ENCODE results near the gene ELANE.
"Not testable (repeated sequence)": the region's sequence is repeated elsewhere in the genome, so short reads cannot be mapped to it uniquely, and the experiment has no call there.

The ELANE gene

DNA sequence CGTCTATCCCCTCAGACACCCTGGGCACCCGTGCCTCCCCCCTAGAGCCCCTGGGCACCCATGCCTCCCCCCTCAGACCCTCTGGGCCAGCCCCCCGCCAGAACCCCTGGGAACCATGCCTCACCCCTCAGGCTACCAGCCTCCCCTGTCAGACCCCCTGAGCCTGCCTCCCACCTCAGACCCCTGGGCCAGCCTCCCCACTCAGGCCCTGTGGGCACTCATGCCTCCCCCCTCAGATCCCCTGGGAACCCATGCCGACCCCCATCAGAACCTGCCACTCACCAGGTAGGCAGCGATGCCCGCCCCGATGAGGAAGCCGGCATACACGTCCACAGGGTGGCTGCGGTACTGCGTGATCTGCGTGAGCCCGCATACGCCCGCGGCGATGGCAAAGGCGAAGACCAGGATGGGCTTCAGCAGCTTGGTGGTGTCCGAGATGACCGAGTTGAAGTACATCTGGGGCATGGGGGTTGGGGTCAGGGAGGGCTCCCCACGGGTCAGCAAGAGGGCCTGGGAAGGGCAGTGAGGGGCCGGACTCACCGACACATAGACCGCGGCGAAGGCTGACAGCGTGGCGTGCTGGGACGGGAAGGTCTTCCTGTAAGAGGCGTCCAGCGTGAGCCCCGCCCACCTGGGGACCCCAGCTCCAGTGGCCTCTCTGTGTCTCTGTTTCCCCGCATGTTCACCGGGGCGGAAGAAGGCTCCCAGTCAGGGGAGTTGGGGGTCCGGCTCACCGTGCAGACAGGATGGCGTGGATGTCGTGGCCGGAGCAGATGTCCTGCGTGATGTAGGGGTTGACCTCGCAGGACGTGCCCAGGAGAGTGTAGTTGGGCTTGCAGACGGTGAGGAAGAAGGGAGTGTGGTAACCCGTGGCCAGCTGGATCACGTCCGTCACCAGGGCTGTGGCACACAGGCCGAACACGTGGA lies 37.7 kb upstream of the ELANE start:
- no peak for DNase-seq (ENCODE audit: low spot score)

DNA sequence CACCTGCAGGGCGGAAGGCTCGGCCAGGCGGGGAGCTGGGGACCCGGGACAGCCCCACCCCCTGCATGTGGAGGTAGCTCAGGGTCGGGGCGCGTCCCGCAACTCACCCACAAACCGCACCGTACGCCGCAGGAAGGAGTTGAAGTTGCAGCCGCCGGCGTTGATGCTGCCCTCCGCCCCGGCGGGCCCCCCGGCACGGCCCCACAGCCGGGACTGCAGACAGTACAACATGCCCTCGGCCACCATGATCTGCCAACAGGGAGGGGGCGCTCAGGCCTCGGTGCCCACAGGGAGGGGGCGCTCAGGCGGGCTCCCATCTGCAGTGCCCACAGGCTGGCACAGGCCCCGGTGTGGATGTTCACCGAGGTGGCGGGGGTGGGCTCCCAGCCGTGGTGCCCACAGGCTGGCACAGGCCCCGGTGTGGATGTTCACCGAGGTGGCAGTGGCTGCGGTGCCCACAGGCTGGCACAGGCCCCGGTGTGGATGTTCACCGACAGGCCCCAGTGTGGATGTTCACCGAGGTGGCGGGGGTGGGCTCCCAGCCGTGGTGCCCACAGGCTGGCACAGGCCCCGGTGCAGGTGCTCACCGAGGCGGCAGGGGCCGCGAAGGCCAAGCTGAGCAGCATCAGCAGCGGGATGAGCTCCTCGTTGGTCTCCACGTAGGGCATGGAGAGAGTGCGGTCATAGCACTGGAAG lies 36.9 kb upstream of the ELANE start:
- no peak for DNase-seq (ENCODE audit: low spot score)

DNA sequence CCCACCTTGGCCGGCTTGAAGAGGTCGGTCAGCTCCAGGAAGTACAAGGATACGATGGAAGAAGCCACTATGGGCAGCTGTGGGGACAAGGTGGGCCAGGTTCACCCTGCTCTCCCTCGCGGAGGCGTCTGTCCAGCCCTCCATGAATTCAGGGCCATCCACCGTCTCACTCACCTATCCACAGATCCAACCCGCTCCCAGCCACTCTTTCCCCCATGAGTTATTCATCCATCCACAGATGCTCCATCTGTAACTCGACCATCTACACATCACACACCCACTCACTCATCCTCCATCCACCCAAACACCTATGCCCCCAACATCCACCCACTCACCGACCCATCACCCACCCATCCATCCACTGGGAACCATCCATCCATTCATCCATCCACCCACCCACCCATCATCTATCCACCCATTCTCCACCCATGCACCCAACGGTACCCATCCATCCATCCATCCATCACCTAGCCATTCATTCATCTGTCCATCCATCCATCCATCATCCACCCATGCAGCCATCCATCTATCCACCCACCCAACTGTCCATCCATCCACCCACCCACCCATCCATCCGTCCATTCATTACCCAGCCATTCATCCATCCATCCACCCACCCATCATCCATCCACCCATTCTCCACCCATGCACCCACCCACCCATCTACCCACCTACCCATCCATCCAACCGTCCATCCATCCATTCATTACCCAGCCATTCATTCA lies 36.2 kb upstream of the ELANE start:
- no peak for DNase-seq (ENCODE audit: low spot score)

DNA sequence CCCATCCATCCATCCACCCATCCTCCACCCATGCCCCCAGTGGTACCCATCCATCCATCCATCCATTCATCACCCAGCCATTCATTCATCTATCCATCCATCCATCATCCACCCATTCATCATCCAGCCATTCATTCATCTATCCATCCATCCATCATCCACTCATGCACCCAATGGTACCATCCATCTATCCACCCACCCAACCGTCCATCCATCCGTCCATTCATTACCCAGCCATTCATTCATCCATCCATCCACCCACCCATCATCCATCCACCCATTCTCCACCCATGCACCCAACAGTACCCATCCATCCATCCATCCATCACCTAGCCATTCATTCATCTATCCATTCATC lies 35.6 kb upstream of the ELANE start:
- no peak for DNase-seq (ENCODE audit: low spot score)

GRCh38 chr19:820212-820611 lies 31.9 kb upstream of the ELANE start:
- DNase-seq (ENCODE audit: low spot score) = not testable (repeated sequence)

- no peak for DNase-seq (ENCODE audit: low spot score)
These were observed 30.8 kb upstream of the ELANE start for GRCh38 chr19:821231-821824.

GRCh38 chr19:821825-822503 lies 30.1 kb upstream of the ELANE start, which contains the start of gene PLPPR3:
TSS of gene PLPPR3 (minus strand) at chr19:821955. CDS start at chr19:821559, 396 bp downstream.
- DNase-seq (ENCODE audit: low spot score) = no peak

DNA sequence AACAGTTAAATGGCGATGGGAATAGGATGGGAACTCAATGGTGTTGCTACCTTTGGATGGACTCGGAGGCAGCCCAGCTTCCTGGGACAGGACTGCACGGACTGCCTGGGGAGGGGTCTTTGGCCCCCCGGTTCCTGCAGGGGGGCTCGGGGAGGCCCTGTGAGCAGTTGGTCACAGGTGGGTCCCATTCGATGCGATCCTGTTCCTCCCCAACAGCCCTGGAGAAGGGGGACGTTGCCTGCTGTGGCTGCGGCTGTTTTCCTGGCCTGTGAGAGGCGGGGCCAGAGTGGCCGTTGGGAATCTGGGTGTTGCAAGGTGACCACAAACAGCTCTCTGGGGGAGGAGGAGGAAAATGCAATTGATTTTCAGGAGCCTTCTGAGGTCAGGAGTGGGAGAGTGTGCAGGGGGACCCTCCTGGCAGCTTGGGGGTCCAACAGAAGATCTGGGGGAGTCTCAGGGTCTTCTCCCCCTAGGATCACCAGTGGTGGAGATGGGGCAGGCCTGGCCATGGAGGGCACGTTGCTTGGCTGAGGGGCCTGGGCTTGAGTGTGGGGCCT lies 28.5 kb upstream of the ELANE start:
- DNase-seq (ENCODE audit: low spot score) = no peak

DNA sequence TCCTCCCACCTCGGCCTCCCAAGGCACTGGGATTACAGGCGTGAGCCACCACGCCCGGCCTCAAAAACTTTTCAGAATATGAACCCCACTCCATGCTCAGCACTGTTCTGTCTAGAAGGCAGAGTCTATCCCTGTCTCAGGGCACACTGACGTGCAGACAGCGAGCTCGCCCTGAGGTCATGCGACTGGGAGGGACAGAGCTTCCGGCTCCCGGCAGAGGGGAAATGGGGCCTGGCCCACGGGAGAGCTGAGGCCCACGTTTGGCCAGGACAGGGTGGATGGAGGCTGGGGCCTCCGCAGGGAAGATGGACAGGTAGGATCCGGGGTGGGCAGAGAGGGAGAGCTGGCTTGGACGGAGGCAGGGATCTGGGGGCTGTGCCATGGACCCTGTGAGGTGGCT lies 27.2 kb upstream of the ELANE start:
- no peak for DNase-seq (ENCODE audit: low spot score)

DNA sequence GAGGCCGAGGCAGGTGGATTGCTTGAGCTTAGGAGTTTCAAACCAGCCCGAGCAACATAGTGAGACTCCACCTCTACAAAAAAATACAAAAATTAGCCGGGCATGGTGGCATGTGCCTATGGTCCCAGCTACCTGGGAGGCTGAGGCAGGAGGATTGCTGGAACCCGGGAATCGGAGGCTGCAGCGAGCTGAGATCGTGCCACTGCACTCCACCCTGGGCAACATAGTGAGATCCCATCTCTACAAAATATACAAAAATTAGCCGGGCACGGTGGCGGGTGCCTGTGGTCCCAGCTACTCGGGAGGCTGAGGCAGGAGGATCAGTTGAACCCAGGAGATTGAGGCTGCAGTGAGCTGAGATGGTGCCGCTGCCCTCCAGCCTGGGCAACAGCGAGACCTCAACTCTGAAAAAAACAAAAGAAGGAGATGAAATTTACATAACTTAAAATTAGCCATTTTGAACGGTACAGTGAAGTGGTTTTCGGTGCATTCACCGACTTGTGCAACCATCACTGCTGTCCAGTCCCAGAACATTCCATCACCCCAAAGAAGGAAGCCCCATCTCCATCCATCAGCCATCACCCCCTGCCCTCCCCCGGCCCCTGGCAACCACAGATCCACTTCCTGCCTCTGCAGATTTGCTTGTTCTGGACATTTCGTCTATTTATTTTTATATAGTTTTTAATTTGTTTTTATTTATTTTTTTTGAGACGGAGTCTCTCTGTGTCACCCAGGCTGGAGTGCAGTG lies 26.0 kb upstream of the ELANE start:
- no peak for DNase-seq (ENCODE audit: low spot score)

GRCh38 chr19:827314-827709 lies 24.8 kb upstream of the ELANE start:
- no peak for DNase-seq (ENCODE audit: low spot score)

DNA sequence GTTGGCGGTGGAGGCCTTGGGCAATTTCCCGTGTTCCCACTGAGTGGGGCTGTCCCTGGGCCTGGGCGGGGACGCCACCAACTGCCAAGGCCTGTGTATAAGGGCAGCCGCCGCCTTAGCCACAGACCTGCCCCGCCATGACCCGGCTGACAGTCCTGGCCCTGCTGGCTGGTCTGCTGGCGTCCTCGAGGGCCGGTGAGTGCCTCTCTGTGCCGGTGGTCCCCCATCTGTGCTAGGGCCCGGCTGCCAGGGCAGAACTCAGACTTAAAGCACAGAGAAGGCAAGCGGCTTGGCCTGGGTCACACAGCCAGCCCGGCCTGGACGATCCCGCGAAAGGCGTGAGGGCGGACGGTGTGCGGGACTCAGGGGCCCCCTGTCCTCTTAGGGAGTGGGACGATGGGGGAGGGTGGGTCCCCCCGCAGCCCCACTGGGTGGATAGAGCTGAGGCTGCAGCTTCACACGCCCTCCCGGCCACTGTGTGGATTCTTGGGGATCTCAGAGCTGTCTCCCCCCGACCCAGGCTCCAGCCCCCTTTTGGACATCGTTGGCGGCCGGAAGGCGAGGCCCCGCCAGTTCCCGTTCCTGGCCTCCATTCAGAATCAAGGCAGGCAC lies 24.3 kb upstream of the ELANE start, which contains the start of gene AZU1:
TSS of gene AZU1 (plus strand) at position 128 of the 612 bp plus-strand sequence. CDS start at position 138, 10 bp downstream.
- DNase-seq (ENCODE audit: low spot score) = no peak

DNA sequence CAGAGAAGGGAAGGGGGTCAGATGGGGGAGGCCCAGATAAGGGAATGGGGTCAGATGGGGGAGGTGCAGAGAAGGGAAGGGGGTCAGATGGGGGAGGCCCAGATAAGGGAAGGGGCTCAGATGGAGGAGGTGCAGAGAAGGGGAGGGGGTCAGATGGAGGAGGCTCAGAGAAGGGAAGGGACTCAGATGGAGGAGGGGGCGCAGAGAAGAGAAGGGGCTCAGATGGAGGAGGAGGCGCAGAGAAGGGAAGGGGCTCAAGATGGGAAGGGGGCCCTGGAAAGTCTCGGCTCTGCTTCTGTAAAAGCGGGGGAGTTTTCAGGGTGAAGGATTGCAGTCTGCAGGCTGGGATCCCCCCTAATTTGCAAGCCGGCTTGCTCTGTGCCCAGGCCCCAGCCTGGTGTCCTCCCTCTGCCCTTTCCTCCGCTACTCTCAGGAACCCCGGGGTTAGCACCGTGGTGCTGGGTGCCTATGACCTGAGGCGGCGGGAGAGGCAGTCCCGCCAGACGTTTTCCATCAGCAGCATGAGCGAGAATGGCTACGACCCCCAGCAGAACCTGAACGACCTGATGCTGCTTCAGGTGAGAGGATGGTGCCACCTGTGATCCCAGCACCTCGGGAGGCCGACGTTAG lies 22.9 kb upstream of the ELANE start:
- DNase-seq (ENCODE audit: low spot score) = no peak

DNA sequence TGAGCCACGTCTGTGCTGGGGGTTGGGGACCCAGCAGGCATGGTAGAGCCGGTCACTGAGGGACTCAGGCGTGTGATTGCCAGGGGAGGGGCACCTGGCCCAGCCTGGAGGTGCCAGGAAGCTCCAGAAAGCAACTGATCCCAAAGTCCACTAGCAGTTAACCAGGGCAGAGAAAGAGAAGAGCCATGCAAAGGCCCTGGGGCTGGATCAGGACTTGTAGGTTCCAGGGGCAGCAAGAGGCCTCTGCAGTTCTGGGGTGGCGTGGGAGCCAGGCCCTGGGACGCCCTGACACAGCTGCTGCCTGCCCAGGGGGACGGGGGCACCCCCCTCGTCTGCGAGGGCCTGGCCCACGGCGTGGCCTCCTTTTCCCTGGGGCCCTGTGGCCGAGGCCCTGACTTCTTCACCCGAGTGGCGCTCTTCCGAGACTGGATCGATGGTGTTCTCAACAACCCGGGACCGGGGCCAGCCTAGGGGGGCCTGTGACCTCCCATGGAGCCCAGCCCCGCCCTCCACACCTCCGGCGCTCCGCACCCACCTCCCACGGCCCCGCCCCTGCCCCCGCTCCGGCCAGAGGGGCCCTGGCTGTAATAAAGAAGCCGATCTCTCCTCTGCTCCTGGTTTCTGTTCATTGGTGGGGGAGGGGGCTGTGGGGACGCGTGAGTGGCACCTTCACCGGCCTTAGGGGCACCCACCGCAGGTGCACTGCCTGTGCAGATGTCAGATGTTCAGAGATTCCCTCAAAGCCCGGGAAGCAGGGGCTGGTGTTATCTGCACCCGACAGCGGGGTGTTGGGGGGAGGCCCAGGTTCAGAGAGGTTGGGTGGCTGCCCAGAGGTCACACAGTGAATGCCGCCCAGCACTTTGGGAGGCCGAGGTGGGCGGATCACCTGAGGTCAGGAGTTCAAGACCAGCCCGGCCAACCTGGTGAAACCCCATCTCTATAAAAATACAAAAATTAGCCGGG lies 20.4 kb upstream of the ELANE start:
- no peak for DNase-seq (ENCODE audit: low spot score)

- DNase-seq (ENCODE audit: low spot score) = no peak
These were observed 17.9 kb upstream of the ELANE start for GRCh38 chr19:834216-834615.

GRCh38 chr19:835210-835810 lies 16.8 kb upstream of the ELANE start:
- no peak for DNase-seq (ENCODE audit: low spot score)

DNA sequence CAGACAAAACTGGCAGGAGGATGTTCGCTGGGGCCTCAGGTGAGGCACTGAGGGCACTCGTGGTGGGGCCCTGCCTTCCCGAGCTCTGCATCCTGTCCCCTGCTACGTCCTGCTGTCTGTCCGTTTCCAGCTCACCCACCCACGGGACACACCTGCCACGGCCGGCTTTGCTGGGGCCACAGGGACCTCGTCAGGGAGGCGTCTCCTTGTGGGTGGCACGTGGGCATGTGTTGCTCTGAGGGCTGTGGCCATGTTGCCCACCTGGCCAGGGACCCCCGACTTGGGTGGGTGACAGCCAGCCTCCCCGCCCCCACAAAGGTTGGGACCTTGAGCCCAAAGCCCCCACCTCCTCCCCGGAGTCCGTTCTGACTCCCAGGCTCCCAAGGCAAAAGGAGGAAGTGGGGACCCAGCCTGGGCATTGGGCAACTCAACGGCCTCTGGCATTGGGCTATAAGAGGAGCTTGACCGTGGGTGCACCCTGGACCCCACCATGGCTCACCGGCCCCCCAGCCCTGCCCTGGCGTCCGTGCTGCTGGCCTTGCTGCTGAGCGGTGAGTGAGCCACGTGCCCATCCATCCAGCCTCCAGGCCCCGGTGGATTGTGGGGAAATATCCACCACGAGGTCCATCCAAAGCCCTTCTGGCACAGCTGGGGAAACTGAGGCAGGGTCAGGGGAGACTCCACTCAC lies 11.4 kb upstream of the ELANE start, which contains the start of gene PRTN3:
TSS of gene PRTN3 (plus strand) at position 481 of the 688 bp plus-strand sequence. CDS start at position 491, 10 bp downstream.
- DNase-seq (ENCODE audit: low spot score) = no peak

Data from hematopoietic multipotent progenitor cell treated with erythropoietin and hydrocortisone succinate and interleukin-3 and kit ligand, for 17 days (in vitro differentiated cells).